Measurements from ENCODE around the gene C22orf23.

C22orf23 gene

GRCh38 chr22:37925767-37926166 lies 27.6 kb downstream of the C22orf23 start:
- DNase-seq (ENCODE audit: low read depth, low spot score) = no peak

- DNase-seq (ENCODE audit: low read depth, low spot score) = no peak
Observed at GRCh38 chr22:37925330-37925729, 28.1 kb downstream of the C22orf23 start.

DNA sequence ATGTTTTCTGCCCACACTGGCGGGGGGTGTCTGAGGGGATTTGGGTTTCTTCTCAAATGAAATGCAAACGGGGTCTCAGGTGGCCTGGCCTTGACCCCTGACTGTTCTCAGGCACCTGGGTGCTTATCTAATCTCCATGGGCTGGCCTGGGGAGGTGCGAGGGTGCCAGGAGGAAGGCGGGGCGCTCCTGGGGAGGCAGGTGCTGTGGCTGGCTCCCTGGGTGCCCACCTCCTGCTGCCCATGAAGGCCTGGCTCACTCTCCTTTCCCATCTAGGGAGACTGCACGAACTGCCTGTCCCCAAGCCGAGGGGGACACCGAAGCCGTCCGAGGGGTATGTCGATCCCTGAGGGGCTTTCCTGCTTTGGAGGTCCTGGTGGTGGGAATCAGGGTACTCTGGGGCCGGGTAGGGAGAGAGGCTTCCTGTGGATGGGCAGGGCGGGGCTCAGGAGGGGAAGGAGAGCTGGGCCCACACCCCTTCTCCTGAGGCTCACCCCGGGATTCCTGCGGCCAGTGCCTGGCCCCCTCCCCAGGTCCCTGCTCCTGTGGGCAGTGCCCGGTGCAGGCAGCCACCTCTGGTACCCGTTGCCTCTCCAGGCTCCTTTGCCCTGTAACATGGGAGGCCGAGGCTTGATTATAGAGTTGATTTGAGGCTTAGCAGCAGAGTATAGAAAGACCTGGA lies 28.9 kb downstream of the C22orf23 start:
- DNase-seq (ENCODE audit: low read depth, low spot score) = no peak

DNA sequence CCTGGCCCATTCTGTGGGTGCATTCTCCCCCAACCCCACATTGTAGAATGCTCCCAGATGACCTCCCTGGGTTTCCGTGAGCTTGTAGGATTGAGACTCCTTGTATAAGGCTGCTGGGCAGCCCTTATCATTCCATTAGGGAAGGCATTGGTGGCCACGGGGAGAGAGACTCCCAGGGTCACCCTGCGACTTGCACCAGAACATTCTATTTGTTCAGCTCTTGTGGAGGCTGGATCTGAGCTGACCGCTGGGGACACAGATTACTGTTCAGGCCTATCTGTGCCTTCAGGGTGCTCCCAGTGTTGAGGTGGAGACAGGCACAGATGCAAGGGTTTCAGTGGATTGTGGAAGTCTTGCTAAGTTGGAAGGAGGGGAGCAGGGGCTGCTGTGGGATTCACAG lies 29.5 kb downstream of the C22orf23 start:
- no peak for DNase-seq (ENCODE audit: low read depth, low spot score)

GRCh38 chr22:37922191-37922590 lies 31.2 kb downstream of the C22orf23 start:
- no peak for DNase-seq (ENCODE audit: low read depth, low spot score)

GRCh38 chr22:37920126-37920525 lies 33.3 kb downstream of the C22orf23 start:
- DNase-seq (ENCODE audit: low read depth, low spot score) = no peak

DNA sequence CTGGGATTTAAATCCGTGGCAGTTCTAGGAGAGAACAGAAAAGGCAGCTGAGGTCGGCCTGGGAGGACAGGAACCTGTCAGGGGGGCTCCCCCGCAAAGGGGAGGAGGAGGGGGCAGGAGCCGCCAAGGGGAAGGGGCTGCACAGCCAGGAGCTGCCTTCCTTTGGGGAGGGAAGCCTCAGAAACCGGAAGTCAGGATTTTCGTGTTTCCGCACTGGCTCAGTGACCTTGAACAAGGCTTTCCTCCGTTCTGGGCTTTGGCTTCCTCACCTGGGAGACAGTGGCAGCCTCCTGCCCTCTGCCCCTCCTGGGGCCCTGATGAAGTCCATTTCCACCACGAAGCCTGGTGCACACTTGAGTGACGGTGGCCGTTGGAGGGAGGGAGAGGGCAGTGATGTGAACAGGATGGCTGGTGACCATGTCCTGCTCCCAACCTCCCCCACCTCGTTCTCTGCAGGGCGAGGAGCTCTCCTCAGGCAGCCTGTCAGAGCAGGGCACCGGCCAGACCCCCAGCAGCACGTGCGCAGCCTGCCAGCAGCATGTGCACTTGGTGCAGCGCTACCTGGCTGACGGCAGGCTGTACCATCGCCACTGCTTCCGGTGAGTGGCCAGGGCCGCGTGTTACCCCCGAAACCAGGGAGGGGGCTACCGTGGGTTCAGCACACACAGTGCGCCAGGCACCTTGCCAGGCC lies 34.7 kb downstream of the C22orf23 start:
- DNase-seq (ENCODE audit: low read depth, low spot score) = no peak

GRCh38 chr22:37917874-37918548 lies 35.4 kb downstream of the C22orf23 start:
- DNase-seq (ENCODE audit: low read depth, low spot score) = no peak

DNA sequence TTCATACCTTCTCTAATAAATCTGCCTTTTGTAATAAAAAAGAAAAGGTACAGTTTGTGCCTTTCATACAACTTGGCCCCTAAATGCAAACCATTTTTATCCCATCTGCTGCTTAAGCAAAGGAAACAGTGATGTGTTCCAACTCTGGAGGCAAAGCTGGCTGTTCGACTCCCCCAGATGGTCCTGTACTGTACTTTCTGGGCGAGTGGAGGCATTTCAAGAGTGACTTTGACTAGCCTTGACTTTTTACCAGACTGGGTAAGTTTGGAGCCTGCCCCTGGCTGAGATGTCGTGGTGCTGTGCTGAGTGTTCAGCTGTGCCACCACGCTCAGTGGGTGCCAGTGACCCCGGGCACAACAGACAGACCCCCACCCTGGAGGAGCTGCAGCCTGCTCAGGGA lies 37.1 kb downstream of the C22orf23 start:
- DNase-seq (ENCODE audit: low read depth, low spot score) = no peak

- no peak for DNase-seq (ENCODE audit: low read depth, low spot score)
Observed at GRCh38 chr22:37913233-37913721, 40.1 kb downstream of the C22orf23 start.

DNA sequence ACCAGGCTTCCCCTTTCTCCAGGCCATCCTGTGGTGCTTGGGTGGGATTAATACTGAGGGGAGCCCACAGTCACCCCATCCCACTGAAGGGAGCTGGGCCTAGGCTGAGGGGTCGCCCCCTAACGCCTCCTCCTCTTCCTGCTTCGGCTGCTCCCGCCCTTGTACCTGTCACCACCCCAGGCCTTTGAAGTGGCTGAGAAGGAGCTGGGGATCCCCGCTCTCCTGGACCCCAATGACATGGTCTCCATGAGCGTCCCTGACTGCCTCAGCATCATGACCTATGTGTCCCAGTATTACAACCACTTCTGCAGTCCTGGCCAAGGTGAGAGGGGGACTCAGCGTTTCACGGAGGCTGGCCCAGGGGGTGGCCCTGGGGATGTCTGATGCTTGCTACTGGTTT lies 41.2 kb downstream of the C22orf23 start:
- DNase-seq (ENCODE audit: low read depth, low spot score) = no peak

- DNase-seq (ENCODE audit: low read depth, low spot score) = no peak
Observed at GRCh38 chr22:37911697-37912096, 41.7 kb downstream of the C22orf23 start.

DNA sequence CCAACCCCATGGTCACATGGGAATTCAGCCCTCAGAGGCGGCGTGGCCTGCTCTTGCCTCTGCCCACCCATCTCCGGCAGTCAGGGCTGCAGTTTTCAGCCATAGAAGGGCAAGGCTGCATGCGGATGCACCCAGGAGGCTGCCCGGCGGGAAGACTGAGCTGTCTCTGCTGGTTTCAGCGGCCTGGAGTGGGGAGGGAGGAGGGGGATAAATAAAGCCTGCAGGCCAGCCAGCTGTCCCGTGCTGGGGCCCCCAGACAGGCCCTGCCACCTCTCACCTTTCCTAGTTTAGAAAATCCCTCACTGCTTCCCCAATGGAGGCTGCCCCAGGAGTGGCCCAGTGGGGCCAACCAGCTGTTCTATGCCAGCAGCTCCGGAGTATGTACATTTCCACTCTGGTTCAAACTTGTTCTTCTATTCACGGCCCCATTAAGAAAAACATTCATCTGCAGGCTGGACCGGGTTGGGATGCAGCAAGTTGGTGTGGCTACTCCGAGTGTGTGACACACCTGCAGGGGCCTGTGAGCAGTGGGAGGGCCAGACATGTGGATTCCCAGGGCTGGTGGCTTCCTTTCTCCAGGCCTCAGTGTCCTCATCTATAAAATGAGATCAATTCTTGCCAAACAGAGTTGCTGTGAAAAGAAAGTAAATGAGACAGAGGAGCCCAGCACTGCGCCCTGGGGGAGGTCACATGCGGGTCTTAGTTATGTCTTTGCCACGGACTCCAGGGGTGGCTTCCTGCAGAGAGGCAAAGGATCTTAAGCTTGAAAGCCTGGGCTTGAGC lies 42.3 kb downstream of the C22orf23 start:
- no peak for DNase-seq (ENCODE audit: low read depth, low spot score)

DNA sequence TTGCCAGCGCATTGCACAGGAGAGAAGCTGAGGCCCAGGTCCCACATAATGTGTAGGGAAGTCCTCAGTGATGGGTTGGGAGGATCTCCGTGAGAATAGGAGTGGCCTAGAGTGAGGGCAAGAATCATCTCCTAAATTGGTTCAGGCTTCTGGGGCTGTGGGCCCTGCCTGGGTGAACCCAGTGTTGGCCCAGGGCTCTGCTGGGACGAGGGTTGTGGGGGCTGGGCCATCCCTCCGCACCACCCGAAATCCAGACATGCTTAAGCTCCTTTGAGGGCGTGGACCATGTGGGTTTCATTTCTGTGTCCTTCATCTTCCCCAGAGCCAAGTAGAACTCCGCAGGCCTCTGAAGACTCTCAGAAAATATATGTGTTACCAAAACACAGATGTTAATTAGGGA lies 43.6 kb downstream of the C22orf23 start:
- no peak for DNase-seq (ENCODE audit: low read depth, low spot score)

GRCh38 chr22:37907036-37907954 lies 46.1 kb downstream of the C22orf23 start:
- DNase-seq (ENCODE audit: low read depth, low spot score) = no peak

DNA sequence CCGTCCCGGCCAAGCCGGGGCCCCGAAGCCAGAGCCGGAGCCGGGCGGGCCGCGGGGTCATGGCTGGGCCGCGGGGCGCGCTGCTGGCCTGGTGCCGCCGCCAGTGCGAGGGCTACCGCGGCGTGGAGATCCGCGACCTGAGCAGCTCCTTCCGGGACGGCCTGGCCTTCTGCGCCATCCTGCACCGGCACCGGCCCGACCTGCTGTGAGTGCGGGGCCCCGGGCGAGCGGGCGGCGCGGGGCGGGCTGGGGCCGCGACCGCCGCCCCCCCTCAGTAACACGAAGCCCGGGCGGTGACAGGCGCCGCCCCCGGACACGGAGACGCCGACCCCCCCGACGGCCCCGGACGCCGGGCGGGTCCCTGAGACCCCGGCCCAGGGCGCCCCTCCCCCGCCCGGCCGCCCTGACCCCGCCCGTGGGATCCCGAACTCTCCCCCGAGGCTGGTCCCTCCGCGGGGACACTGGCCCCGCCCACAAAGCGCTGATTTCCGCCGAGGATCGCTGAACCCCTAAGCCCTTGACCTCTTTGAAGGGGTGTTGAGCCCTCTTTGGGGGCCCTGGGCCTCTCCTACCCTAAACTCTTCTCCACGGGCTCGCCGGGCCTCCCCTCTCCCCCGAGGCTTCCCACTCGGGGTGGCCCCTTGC lies 46.9 kb downstream of the C22orf23 start:
- DNase-seq (ENCODE audit: low read depth, low spot score) = no peak

DNA sequence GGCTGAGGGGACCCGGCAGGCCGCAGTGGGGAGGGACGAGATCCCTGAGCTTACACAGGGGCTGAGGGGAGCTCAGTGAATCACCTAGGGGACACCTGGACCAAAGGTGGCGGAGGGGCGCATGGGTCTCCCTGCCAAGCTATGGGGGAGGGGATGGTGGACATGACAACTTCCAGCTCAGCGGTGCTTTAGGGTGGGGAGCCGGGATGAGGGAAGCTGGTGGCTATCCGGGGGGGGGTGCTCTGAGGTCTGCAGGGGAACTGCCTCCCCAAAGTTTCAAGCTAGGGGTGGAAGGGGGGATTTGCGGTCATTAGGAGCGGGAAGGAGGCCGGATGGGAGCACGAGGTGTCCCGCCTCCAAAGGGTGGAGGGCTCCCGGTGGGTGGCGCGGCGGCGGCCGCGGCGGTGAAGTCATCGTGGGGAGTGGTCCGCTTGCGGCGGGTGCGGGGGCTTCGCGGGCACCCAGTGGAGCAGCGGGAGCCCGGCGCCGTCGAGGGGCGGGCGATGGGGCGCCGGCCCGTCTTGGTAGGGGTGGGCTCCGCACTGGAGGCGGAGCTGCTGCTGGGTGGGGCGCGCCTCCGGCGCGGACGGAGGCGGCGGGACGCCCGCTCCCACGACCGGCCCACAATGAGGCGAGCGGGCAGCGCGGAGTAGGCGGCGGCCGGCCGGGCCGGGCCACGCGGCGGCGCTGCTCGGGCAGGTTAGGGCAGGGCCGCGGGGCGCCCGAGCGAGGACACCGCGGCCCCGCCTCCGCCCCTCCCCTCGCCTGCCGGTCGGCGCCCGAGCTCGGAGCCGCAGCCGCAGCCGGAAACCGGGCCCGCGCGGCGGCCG lies 47.7 kb downstream of the C22orf23 start, which contains the start of gene MICALL1:
Gene MICALL1 (plus strand): TSS at position 764 of the 830 bp plus-strand sequence. CDS start 126 bp downstream, outside the sequence.
- DNase-seq (ENCODE audit: low read depth, low spot score) = peak; percentile 18

GRCh38 chr22:37904572-37905533 lies 48.5 kb downstream of the C22orf23 start:
- no peak for DNase-seq (ENCODE audit: low read depth, low spot score)
